Stimulated activated CD8-positive, alpha-beta memory T cell treated with anti-CD3 and anti-CD28 coated beads, Interleukin-7, amount 100 ng/mL, for 4 hours (primary cell): ENCODE measurements around the gene CCM2.
"Not testable (repeated sequence)": the region's sequence is repeated elsewhere in the genome, so short reads cannot be mapped to it uniquely, and the experiment has no call there.

Experiments used
- DNase-seq, 2 donors: peaks; one replicate each; pipeline ENCODE4 v3.0.0-alpha.2; 2020; ENCODE audit warnings: low read depth in 2 of 2

The CCM2 gene

DNA sequence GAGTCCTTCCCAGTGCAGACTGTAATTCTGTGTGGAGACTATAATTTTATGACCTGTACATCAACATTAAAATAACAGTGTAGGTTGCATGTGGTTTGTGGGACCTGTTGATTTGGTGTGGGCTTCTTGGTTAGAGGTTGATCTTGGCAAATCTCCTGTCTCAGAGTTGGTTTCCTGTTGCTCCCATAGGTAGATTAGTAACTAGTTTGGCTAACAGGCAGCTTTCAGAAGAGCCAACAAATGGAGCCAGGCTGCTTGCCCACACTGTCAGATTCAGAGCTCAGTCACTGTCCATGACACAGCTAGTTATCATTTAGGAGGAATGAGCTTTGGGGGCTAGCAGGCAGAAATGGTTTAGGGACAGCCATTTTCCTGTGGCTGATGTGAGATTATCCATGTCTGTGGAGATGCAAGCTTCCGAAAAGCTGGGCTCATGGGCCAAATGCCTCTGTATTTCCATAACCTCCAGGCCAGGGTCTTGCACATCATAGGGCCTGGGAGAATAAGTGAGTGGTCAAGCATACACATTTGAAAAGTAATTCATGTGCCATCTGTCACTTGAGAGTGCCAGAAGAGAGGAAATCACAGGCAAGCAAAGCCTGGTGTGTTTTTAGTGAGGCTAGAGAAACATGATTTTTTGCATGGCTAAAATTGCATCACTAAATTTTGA is 33.4 kb downstream of the CCM2 start:
- DNase-seq, result no peak

GRCh38 chr7:45033931-45034290 is 33.9 kb downstream of the CCM2 start:
- DNase-seq, result no peak

- DNase-seq, result not testable (repeated sequence)
Measured at GRCh38 chr7:45034710-45035109, 34.7 kb downstream of the CCM2 start.

DNA sequence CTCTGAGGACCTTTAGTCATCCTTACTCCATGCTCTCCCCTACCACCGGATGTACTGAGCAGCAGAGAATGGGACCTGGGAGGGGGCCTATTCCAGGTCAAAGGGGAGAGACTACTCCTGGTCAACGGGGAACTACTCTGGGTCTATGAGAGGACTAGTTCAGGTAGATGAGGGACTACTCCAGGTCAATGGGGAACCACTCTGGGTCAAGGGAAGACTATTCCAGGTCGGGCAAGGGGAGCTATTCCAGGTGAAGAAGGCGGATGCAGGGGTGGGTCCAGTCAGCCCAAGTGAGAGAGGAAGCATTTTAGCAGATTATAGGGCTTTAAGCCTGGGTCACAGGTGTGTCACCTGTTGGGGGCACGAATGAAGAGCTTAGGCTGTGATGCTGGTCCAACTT is 35.4 kb downstream of the CCM2 start:
- no peak for DNase-seq

DNA sequence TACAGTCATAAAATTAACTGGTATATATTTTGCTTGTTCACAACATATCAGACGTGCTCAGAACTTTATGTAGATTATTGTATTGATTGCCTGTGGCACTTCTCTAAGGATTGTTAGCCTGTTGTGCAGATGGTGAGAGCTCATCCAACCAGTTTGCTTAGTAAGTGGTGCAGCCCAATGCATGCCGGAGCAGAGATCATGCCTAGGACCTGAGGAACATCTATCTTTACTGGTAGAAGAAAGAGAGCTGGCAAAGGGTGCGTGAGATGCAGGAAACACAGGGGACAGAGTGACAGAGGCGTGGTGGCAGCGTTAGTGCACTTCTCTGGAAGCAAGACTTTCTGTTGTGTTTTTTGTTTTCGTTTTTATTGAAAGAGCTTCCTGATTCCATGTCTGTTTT is 35.9 kb downstream of the CCM2 start:
- DNase-seq, result no peak

GRCh38 chr7:45036317-45036716 is 36.3 kb downstream of the CCM2 start:
- DNase-seq, result no peak

DNA sequence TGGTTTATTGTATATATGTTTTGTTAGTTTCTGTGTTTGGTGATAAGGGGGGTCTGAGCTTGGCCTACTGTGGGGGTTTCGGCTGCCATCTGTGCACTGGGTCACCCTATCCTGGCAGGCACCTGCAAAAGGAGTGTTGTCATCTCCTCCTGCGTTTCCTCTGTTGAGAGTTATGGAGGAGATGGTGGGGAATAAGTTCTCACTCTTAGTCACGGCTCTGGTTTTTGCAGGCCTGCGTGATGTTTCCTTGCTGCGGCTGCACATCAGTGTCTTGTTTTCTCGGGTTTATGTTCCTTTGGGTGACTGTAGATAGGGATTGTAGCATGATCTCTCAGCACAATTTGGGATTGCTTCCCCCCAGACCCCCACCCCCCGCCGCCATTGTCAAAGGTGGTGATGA is 36.8 kb downstream of the CCM2 start:
- no peak for DNase-seq

DNA sequence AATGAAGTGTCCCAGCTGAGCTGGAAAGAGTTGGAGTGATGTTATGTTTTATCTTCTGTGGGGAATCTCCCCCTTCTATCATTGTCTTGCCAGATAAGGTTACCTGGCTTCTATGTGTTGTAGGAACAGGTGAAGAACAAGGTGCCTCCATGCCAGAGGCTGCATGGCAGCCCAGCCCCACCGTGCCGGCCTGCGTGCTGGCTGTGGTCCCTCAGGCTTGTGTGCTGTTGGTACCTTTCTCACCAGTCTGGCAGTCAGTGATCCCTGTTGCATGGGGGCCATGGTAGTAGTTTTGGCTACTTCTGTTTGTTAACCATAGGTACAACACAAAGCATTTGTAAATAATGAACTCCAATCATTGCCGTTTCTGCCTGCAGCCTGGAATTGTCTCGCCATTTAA is 37.9 kb downstream of the CCM2 start:
- no peak for DNase-seq

DNA sequence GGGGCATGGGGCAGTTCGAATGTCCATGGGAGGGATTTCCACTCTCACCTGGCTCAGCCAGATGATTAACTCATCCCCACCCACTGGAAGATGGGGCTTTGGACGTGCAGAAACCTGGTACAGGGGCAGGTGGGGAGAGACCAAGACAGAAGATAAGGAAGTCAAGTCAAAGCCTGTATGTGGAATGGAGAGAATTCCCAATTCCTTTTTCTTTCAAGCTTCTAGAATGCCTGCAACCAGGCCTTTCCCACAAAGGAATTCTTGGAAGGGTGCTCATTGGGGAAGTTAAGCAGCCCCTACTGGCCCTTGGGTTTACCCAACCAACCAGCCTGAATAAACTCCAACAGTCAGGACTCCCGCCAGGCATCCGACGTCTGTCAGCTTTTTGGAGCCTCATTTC is 39.1 kb downstream of the CCM2 start:
- DNase-seq, result no peak

DNA sequence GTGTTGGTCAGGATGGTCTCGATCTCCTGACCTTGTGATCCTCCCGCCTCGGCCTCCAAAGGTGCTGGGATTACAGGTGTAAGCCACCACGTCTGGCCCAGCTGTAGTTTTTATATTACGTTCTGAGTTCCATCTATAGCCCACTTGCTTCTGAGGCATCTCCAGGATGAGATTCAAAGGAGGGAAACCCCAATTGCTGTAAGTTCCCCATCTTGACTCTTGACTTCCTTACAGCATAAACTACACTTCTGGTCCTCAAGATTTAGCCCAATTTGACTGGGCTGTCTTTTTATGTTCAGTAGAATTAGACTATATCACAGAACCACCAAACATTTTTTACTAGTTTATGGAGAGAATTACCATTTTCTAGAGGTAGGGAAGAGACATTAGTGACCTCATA is 44.3 kb downstream of the CCM2 start:
- DNase-seq, result no peak

GRCh38 chr7:45048748-45049147 is 48.7 kb downstream of the CCM2 start:
- no peak for DNase-seq

DNA sequence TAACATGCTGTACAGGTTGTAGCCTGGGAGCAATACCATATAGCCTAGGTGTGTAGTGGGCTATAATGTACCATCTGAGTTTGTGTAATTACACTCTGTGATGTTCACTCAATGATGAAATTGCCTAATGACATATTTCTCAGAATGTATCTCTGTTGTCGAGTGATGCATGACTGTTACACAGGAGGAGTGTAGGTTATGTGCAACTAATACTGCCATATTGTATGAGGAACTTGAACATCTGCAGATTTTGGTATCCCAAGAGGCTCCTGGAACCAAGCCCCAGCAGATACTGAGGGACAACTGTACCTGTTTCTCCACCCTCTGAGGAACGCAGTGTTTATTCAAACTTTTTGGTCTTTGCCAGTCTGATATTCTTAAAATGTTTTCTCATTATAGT is 50.2 kb downstream of the CCM2 start:
- DNase-seq, result no peak

DNA sequence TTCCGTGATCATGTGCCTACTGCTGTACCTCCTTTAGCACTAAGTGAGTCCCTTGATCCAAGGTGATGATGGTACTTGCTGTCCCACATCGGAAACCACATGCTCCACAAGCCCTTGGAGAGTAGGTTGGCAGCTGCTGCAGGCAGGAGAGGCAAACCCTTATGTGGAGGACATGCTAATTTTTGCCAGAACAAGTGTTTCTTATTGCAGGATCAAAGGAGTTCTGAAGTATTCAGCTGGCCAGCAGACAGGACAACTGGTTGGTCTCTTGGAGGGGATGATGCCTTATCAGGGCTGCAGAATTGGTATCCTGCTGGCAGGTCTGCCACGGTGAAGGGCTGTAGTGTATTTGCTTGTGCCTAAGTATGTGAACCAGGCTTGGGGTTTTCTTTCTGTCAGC is 52.0 kb downstream of the CCM2 start:
- DNase-seq, result no peak

DNA sequence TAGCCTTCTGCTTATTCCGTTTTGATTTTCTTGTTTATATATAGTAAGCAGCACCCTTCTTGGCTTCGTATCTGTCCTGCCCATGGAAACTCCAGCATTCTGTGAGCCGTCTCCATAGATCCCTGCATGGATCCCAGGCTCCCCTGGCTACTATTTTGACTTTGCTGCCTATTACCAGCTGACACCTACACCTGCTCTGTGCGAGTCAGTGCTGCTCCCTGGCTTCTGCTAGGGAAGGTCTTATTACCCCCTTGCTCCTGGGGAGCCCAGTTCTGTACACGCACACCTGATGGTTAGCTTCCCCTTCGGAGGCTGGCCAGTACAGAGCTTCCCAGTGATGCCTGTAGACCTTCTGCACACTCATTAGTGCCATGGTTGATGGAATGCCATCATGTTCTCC is 53.4 kb downstream of the CCM2 start:
- no peak for DNase-seq

GRCh38 chr7:45053941-45054340 is 53.9 kb downstream of the CCM2 start:
- DNase-seq, result no peak

- no peak for DNase-seq
Measured at GRCh38 chr7:45054442-45054841, 54.4 kb downstream of the CCM2 start.

DNA sequence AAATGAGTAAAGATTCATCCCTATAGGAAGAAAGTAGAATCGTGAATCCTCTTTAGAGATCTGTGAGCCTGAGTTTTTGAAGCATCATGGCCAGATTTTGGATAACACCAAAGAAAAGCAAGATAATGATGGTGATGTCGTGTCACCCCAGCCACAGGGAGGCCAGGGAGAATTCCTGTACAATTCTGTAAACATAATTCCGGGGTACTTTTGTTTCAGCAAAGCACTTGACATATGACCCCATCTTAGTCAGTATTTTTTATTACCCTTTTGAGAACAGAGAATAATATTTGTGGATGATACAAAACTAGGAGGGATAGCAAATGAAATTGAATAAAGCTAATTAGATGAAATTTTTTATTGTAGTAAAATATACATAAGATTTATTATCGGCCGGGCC is 55.0 kb downstream of the CCM2 start:
- no peak for DNase-seq

- no peak for DNase-seq
Measured at GRCh38 chr7:45055594-45056219, 55.7 kb downstream of the CCM2 start.

GRCh38 chr7:45057878-45058277 is 57.9 kb downstream of the CCM2 start:
- no peak for DNase-seq

- DNase-seq, result no peak
Measured at GRCh38 chr7:45060295-45060694, 60.3 kb downstream of the CCM2 start.

- DNase-seq, result no peak
Measured at GRCh38 chr7:45061352-45061751, 61.4 kb downstream of the CCM2 start.

DNA sequence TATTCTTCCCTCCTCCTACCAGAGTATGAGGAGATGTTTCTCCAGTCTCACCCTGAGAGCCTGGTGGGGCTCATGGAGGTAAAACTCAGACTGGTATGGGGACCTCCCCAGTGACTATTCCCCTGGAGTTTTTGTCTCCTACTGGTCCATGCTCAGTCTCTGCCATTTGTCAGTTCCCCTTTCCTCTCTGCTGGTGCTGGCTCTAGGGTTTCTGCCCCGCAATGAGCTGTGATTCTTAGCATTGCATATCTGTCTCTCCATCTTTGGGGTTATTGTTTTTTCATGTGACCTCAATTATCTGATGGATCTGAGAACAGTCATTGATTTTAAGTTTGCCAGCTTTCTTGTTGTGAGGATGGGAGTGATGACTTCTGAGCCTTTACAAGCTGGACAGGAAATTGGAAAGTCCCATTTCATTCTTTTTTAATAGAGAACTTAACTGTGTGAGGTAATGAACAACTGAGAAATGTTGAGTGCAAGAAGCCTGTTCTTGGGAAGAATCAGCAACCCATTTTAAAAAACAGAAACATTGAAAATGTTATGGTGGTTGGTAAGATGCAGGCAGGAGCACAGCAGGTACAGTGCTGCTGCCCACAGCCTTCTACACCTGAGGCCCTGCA is 61.9 kb downstream of the CCM2 start:
- no peak for DNase-seq

- no peak for DNase-seq
Measured at GRCh38 chr7:45064047-45064725, 64.2 kb downstream of the CCM2 start.
